Activated T-helper 1 cell treated with Interleukin-2 at 50 U/mL for 16 hours (primary cell): ENCODE measurements around the gene MT2A.
"Not testable (repeated sequence)": the region's sequence is repeated elsewhere in the genome, so short reads cannot be mapped to it uniquely, and the experiment has no call there.

Experiments used
- DNase-seq: peaks from one replicate; pipeline ENCODE4 v3.0.0-alpha.2; 2020; ENCODE audit warnings: low read depth

The MT2A gene

DNA sequence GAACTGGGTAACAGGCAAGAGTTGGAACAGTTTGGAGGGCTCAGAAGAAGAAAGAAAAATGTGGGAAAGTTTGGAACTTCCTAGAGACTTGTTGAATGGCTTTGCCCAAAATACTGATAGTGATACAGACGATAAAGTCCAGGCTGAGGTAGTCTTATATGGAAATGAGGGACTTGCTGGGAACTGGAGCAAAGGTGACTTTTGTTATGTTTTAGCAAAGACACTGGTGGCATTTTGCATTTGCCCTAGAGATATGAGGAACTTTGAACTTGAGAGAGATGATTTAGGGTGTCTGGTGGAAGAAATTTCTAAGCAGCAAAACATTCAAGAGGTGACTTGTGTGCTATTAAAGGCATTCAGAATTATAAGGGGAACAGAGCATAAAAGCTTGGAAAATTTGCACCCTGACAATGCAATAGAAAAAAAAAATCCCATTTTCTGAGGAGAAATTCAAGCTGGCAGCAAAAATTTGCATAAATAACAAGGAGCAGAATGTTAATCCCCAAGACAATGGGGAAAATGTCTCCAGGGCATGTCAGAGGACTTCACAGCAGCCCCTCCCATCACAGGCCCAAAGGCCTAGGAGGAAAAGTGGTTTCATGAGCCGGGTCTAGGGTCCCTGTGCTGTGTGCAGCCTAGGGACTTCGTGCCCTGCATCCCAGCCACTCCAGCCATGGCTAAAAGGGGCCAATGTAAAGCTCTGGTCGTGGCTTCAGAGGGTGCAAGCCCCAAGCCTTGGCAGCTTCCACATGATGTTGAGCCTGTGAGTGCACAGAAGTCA, 13.5 kb downstream of the MT2A start:
- DNase-seq, result not testable (repeated sequence)

DNA sequence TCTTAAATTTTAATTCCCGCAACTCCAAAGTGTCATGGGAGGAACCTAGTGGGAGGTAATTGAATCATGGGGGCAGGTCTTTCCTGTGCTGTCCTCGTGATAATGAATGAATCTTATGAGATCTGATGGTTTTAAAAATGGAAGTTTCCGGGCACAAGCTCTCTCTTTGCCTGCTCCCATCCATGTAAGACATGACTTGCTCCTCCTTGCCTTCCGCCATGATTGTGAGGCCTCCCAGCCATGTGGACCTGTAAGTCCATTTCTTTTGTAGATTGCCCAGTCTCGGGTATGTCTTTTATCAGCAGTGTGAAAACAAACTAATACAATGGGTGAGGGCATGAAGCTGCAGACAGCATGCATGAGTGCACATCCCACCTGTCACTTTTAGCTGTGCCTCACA, 14.8 kb downstream of the MT2A start:
- DNase-seq, result not testable (repeated sequence)

DNA sequence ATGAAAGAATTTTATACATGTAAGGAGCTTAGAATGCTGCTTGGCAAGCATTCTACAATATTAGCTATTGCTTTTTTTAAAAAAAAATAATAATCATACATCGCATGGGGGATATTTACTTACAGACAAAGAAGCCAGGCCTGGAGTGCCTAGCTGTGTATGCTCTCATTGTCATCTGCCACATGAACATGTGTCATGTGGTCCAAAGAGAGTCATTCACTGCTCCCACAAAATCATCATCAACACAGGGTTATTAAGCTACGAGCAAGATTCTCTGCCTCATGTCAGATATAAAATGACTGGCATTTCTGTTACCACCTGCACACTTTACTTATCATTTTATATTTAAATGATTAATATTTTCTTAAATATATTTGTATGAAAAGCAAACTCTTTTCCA, 15.3 kb downstream of the MT2A start:
- DNase-seq, result no peak

DNA sequence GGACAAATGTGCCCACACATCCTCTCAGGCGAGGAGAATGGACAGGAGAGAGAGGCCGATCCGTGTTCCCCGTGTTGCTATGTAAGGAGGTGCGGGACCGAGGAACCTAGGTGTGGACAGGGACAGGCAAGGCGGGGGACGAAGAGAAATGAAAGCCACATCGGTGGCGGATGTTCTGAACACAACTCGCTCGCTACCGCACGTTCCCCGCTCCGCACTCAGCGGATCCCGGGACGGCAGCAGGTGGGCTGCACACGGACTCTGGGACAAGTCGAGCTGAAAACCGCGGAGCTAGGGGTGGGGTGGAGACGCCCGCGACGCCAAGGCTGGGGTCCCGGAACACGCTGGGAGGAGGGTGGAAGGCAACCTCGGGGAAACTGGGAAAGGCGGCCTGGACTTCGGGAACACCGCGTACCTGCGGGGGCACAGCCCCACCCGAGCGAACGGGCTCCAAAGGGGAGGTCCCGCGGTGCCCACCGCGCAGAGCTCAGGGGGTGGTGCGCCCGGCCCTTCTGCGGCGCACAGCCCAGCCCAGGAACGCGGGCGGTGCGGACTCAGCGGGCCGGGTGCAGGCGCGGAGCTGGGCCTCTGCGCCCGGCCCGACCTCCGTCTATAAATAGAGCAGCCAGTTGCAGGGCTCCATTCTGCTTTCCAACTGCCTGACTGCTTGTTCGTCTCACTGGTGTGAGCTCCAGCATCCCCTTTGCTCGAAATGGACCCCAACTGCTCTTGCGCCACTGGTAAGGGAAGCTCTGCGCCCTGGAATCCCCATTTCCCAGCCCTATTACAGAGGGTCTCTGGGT, 17.0 kb downstream of the MT2A start, which contains the start of gene MT1E:
TSS of gene MT1E (plus strand) at position 642 of the 803 bp plus-strand sequence. CDS start at position 713, 71 bp downstream.
- DNase-seq, result no peak

DNA sequence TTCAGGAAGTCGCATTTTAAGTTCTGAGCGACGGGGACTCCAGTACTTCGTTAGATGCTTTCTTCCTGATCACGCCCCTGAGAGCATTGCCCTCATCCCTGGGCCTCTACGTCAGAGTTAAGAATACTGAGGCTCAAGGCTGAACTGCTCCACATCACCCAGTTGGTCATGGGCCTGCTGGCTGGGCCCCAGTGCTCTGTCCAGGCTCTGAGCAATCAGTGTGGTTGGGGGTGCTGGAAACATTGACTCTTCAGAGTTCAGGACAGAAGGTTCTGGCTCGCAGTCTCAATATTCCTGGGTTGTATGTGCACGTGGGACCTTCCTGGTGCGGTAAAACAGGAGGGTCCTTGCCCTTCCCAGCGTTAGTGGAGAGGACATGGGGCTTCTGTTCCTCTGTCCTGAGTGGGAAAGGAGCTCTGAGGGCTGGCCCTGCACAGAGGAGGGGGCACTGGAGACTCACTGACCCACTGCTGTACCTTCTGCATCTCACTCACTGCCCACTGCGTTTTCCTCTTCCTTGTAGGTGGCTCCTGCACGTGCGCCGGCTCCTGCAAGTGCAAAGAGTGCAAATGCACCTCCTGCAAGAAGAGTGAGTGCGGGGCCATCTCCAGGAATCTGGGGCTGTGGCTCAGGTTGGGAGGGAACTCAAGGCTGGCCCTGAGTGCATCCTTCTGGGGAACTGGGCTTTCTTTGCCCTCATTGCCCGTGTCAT, 17.7 kb downstream of the MT2A start:
- no peak for DNase-seq

DNA sequence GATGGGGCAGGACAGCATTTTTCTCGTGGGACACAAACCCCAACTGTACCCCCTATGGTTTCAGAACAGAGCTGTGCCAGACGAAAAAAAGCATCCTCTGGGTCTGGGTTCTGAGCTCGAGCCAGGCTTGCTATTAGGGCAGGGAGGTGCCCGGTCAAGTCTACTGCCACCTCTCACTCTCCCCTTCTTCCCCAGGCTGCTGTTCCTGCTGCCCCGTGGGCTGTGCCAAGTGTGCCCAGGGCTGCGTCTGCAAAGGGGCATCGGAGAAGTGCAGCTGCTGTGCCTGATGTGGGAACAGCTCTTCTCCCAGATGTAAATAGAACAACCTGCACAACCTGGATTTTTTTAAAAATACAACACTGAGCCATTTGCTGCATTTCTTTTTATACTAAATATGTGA, 18.3 kb downstream of the MT2A start:
- DNase-seq, result no peak

DNA sequence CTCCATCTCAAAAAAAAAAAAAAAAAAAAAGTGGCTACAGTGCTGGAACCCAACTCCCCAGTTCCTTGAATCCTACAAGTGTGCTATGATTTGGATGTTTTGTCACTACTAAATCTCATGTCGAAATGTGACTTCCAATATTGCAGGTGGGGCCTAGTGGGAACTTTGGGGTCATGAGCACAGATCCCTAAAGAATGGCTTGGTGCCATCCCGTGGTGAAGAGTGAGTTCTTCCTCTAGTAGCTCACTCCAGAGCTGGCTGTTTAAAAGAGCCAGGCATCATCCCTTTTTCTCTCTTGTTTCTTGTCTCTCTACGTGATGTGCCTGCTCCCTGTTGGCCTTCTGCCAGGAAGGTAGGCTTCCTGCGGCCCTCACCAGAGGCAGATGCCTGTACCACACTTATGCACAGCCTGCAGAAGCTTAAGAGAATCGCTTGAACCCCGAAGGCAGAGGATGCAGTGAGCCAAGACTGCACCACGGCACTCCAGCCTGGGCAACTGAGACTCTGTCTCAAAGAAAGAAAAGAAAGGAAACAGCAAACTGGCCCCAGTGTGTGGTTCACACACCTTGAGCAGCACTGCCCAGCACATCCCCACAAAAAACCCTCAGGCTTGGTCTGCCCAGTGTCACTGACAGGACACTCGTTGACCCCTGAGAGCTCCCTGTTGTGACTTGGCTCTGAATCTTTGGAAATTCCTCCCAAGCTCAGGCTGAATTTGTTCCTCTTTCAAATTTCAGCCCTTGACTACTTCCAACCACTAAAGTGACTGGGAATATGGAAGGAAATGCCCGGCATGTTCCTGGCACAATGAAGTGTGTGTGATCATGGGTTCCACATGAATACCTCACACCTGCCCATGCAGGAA, 20.3 kb downstream of the MT2A start:
- no peak for DNase-seq

DNA sequence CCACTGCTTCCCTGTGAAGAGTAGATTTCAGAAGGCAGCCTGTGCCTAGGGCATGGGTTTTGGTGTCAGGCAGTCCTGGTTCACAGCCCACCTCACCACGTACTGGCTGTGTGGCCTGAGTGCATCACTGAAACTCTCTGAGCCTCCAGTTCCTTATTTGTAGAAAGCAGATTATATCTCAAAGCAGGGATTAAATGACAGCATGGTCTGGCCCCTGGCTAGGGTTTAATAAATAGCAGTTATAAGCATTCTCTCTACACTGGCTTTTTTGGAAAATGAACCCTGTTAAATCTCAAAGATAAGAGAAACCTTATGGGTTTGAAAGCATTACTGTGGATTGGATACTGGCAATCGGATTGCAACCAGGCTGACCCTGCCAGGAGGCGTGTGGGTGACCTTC, 21.1 kb downstream of the MT2A start:
- DNase-seq, result no peak

DNA sequence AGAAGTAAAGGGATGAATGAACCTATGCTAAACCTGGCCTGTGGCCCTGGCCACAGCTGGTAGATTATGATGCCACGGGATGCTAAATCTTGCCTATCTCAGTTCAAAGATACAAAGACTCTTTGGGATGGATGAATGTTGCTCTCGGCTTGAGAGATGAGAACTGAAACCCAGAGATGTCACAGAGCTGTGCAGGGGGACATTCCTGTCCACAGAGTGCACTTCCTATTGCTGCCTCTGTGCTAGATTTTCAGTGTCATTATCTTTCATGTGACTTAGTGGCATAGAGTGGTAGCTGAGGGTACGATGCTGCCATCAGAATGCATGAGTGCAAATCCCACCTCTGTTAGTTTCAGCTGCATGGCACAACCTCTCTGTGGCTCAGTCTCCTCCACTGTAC, 21.8 kb downstream of the MT2A start:
- no peak for DNase-seq

DNA sequence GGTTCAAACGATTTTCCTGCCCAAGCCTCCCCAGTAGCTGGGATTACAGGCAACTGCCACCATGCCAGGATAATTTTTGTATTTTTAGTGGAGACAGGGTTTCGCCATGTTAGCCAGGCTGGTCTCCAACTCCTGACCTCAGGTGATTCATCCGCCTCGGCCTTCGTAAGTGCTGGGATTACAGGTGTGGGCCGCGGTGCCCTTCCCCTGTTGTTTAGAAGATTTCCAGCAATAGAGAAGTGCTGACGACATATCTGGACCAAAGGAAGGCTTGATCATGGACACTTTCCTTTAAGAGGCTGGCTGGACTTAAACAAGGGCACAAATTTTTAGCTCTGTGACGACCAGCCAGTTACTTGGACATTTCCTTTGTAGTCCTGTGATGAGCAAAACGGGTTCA, 22.8 kb downstream of the MT2A start:
- DNase-seq, result no peak

DNA sequence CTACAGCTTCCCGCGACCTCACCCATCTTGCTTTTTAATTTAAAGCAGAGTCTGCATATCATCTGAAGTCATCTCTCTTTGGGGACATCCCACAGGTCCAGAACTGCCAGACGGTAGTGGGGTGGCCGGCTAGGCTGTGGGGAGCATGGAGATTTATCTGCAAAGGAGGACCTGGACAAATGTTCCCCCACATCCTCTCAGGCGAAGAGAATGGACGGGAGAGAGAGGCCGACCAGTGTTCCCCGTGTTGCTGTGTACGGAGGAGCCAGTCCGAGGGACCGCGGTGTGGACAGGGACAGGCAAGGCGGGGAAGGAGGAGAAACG, 23.4 kb downstream of the MT2A start:
- DNase-seq, result no peak

DNA sequence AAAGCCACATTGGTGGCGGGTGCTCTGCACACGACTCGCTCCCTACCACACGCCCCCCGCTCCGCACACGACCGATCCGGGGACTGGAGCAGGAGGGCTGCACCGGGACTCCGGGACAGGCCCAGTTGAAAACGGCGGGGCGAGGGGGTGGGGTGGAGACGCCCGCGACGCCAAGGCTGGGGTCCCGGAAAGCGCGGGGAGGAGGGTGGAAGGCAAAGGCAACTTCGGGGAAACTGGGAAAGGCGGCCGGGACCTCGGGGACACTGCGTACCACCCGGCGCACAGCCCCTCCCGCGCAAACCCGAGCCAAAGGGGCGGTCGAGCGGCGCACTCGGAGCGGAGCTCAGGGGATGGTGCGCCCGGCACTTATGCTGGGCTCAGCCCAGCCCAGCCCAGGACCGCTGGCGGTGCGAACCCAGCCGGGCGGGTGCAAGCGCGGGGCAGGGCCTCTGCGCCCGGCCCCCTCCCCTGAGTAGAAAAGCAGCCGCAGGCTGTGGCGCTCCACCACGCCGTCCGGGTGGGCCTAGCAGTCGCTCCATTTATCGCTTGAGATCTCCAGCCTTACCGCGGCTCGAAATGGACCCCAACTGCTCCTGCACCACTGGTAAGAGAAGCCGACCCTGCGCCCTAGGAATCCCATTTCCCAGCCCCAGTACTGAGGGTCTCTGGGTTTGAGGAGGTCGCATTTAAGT, 23.9 kb downstream of the MT2A start, which contains the start of gene MT1M:
TSS of gene MT1M (plus strand) at position 504 of the 692 bp plus-strand sequence. CDS start at position 577, 73 bp downstream.
- no peak for DNase-seq

DNA sequence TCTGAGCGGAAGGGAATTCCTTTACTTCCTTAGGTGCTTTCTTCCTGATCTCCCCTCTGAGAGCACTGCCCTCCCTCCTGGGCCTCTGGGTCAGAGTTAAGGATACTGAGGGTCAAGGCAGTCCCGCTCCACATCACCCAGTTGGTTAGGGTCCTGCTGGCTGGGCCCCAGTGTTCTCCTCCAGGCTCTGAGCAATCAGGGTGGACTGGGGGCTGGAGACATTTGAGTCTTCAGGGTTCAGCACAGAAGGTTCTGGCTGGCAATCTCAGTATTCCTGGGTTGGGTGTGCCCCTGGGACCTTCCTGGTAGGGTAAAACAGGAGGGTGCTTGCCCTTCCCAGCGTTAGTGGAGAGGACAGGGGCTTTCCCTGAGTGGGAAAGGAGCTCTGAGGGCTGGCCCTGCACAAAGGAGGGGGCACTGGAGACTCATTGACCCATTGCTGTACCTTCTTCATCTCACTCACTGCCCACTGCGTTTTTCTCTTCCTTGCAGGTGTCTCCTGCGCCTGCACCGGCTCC, 24.5 kb downstream of the MT2A start:
- no peak for DNase-seq

DNA sequence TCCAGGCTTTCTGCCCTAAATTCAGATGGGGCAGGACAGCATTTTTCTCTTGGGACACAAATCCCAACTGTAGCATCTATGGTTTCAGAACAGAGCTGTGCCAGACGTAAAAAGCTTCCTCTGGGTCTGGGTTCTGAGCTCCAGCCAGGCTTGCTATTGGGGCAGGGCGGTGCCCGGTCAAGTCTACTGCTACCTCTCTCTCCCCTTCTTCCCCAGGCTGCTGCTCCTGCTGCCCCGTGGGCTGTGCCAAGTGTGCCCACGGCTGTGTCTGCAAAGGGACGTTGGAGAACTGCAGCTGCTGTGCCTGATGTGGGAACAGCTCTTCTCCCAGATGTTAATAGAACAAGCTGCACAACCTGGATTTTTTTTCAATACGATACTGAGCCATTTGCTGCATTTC, 25.2 kb downstream of the MT2A start:
- no peak for DNase-seq

DNA sequence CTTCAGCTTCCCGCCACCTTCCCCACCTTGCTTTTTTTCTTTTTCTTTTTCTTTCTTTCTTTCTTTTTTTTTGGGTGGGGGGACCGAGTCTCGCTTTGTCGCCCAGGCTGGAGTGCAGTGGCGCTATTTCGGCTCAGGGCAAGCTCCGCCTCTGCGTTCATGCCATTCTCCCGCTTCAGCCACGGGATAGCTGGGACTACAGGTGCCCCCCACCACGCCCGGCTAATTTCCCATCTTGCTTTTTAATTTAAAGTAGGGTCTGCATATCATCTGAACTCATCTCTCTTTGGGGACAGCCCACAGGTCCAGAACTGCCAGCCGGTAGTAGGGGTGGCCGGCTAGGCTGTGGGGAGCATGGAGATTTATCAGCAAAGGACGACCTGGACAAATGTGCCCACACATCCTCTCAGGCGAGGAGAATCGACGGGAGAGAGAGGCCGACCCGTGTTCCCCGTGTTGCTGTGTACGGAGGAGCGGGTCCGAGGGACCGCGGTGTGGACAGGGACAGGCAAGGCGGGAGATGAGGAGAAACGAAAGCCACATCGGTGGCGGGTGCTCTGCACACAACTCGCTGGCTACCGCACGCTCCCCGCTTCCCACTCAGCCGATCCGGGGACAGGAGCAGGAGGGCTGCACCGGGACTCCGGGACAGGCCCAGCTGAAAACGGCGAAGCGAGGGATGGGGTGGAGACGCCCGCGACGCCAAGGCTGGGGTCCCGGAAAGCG, 26.5 kb downstream of the MT2A start:
- no peak for DNase-seq

DNA sequence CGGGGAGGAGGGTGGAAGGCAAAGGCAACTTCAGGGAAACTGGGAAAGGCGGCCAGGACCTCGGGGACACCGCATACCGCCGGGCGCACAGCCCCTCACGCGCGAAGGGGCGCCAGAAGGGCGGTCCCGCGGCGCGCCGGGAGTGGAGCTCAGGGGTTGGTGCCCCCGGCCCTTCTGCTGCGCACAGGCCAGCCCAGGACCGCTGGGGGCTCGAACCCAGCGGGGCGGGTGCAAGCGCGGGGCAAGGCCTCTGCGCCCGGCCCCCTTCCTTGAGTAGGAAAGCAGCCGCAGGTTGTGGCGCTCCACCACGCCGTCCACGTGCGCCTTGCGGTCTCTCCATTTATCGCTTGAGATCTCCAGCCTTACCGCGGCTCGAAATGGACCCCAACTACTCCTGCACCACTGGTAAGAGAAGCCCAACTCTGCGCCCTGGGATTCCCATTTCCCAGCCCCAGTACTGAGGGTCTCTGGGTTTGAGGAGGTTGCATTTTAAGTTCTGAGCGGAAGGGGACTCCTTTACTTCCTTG, 27.1 kb downstream of the MT2A start:
- no peak for DNase-seq

DNA sequence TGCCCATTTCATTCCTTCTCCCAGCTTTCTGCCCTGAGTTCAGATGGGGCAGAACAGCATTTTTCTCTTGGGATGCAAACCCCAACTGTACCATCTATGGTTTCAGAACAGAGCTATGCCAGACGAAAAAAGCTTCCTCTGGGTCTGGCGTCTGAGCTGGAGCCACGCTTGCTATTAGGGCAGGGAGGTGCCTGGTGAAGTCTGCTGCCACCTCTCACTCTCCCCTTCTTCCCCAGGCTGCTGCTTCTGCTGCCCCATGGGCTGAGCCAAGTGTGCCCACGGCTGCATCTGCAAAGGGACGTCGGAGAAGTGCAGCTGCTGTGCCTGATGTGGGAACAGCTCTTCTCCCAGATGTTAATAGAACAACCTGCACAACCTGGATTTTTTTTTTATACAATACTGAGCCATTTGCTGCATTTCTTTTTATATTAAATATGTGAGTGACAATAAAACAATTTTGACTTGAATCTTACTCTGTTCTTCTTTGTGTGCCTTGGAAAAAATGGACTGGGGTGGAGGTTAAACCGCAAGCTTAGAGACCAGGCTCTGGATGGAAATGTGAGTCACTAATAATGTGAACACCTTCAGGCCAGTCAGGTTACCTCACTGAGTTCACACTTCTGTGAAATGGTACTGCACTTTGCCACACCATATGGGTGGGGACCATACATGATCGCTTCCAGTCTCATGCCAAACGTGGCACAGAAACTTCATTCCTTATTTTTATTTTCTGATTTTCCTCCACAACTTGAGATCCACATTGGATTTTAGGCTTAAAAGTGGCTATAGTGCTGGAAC, 28.4 kb downstream of the MT2A start:
- no peak for DNase-seq

DNA sequence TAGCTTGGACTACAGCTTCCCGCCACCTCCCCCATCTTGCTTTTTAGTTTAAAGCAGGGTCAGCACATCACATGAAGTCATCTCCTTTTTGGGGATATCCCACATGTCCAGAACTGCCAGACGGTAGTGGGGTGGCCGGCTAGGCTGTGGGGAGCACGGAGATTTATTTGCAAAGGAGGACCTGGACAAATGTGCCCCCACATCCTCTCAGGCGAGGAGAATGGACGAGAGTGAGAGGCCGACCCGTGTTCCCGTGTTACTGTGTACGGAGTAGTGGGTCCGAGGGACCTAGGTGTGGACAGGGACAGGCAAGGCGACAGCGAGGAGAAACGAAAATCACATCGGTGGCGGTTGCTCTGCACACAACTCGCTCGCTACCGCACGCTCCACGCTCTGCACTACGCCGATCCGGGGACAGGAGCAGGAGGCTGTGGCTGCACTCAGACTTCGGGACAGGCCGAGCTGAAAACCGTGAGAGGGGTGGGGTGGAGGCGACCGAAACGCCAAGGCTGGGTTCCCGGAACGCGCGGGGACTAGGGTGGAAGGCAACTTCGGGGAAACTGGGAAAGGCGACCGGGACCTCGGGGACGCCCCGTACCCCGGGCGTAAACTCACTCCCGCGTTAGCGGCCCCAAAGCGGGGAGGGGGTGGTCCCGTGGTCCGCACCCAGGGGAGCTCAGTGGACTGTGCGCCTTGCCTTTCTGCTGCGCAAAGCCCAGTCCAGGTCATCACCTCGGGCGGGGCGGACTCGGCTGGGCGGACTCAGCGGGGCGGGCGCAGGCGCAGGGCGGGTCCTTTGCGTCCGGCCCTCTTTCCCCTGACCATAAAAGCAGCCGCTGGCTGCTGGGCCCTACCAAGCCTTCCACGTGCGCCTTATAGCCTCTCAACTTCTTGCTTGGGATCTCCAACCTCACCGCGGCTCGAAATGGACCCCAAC, 29.7 kb downstream of the MT2A start, which contains the start of gene MT1A:
TSS of gene MT1A (plus strand) at position 853 of the 937 bp plus-strand sequence. CDS start at position 926, 73 bp downstream.
- DNase-seq, result no peak
